ENCODE measurements around the gene UFC1. TPM values are rescaled to one million over a fixed set of nuclear protein-coding genes. Genes with fewer than 3 reads are reported as not detected.

UFC1 gene
- total RNA-seq, 1 experiment from 2014 or later = 63.7 TPM

- no peak for DNase-seq (ENCODE audit: low read depth, low spot score)
- no peak for TF ChIP-seq POLR2A (IDR thresholded peaks at IDR 0.05; ENCODE audit: borderline replicate concordance, extremely low read depth, insufficient read depth, insufficient read length)
- TF ChIP-seq EGR1 (IDR thresholded peaks at IDR 0.05; ENCODE audit: low read depth) = no peak
- no peak for TF ChIP-seq CEBPB (IDR thresholded peaks at IDR 0.05; ENCODE audit: low read depth)
- TF ChIP-seq TCF7L2 (IDR thresholded peaks at IDR 0.05; ENCODE audit: borderline replicate concordance, extremely low read depth, insufficient read depth, insufficient read length) = no peak
- no peak for TF ChIP-seq POLR2AphosphoS5 (IDR thresholded peaks at IDR 0.05; ENCODE audit: low read depth, low read length)
- TF ChIP-seq ZBTB33 (IDR thresholded peaks at IDR 0.05; ENCODE audit: extremely low read depth, insufficient replicate concordance, low read length) = no peak
- no peak for TF ChIP-seq CBX3 (IDR thresholded peaks at IDR 0.05; ENCODE audit: low read depth)
- TF ChIP-seq CTCF (IDR thresholded peaks at IDR 0.05 in 2 of 3, conservative IDR thresholded peaks at IDR 0.05 in 1 of 3; ENCODE audit: borderline replicate concordance in 1 of 3, insufficient read depth in 1 of 3, low read depth in 2 of 3, low read length in 2 of 3) = no peak
- TF ChIP-seq, protein P1, sequence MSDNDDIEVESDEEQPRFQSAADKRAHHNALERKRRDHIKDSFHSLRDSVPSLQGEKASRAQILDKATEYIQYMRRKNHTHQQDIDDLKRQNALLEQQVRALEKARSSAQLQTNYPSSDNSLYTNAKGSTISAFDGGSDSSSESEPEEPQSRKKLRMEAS (IDR thresholded peaks at IDR 0.05) = no peak
- no peak for TF ChIP-seq SIN3A (IDR thresholded peaks at IDR 0.05; ENCODE audit: low read depth)
- TF ChIP-seq RAD21 (IDR thresholded peaks at IDR 0.05; ENCODE audit: low read depth) = no peak
- TF ChIP-seq REST (IDR thresholded peaks at IDR 0.05; ENCODE audit: low read depth) = no peak
- no peak for TF ChIP-seq ZNF274 (IDR thresholded peaks at IDR 0.05; ENCODE audit: low read depth, low read length)
- no peak for TF ChIP-seq JUND (IDR thresholded peaks at IDR 0.05)
- no peak for TF ChIP-seq EZH2phosphoT487 (IDR thresholded peaks at IDR 0.05; ENCODE audit: borderline replicate concordance)
- TF ChIP-seq FOSL1 (IDR thresholded peaks at IDR 0.05; ENCODE audit: low read depth) = no peak
- TF ChIP-seq SP1 (IDR thresholded peaks at IDR 0.05; ENCODE audit: low read depth) = no peak
- no peak for TF ChIP-seq YY1 (IDR thresholded peaks at IDR 0.05; ENCODE audit: extremely low read depth, insufficient replicate concordance, low read depth, low read length)
- TF ChIP-seq EZH2 (IDR thresholded peaks at IDR 0.05) = no peak
- Histone ChIP-seq H3K79me2 (ENCODE audit: insufficient read depth, low read length) (no peaks in the 10 kb centered on the region), H3K27ac (ENCODE audit: low read depth, low read length) (no peak overlapping the region), H3K9ac (ENCODE audit: low read length) (no peak overlapping the region), H3K9me3 (ENCODE audit: control insufficient read depth in 1 of 2, insufficient read depth in 1 of 2, low read depth in 1 of 2, low read length in 2 of 2) (no peaks in the 10 kb centered on the region), H2AFZ (ENCODE audit: low read depth, low read length, poor library complexity, severe bottlenecking) (no peak overlapping the region), H3K27me3 (ENCODE audit: insufficient read depth, low read length) (no peaks in the 10 kb centered on the region), H3K4me1 (ENCODE audit: control insufficient read depth in 1 of 2, insufficient read depth in 2 of 2, low read length in 2 of 2) (peaks cover 3 to 31% of the 10 kb centered on the region in 2 experiments; a peak in 3 of 4 replicates), H3K36me3 (ENCODE audit: control insufficient read depth in 1 of 2, insufficient read depth in 2 of 2, low read length in 2 of 2) (peaks cover 21 to 38% of the 10 kb centered on the region in 2 experiments; a peak in 3 of 4 replicates), H3K4me3 (replicated peaks in 1 of 2; ENCODE audit: low read depth in 1 of 2, low read length in 2 of 2) (no peak overlapping the region), H3K4me2 (ENCODE audit: low read length) (no peak overlapping the region), H3K9me2 (ENCODE audit: insufficient read depth) (no peaks in the 10 kb centered on the region), H4K20me1 (ENCODE audit: insufficient read depth) (no peaks in the 10 kb centered on the region)
- BruUV-seq (replicated peaks) = no TSS peak
- ChIA-PET RAD21 (ENCODE audit: low non-redundant PET in 1 of 2, low total read pairs in 2 of 2, uncharacterized antibody in 2 of 2, unreplicated experiment in 2 of 2) (no interaction called here), POLR2A (no interaction called here), CTCF (no interaction called here)
- intact Hi-C loops (cut with micrococcal nuclease) = no loop called here
- no peak for ATAC-seq
Measured at GRCh38 chr1:161168906-161169305, 15.1 kb downstream of the UFC1 start.
